HepG2 (cell line): Measurements from ENCODE around the gene MITF.

ENCODE experiments used
- GLMP ChIP-seq: sonication (generic); formaldehyde crosslinking; IDR thresholded peaks from 2 replicates; pipeline ENCODE4 v1.9.0; 2021; ENCODE audit warnings: missing genetic modification reagents, mild to moderate bottlenecking, borderline replicate concordance
- GMEB2 ChIP-seq: IDR thresholded peaks from 2 replicates; pipeline ENCODE4 v1.6.1; 2016; ENCODE audit warnings: missing biosample characterization, missing genetic modification reagents, low read depth
- ZNF282 ChIP-seq: fragments of 450-650 bp; IDR thresholded peaks from 2 replicates; pipeline ENCODE4 v1.6.1; 2018; ENCODE audit not compliant: partially characterized antibody

DNA sequence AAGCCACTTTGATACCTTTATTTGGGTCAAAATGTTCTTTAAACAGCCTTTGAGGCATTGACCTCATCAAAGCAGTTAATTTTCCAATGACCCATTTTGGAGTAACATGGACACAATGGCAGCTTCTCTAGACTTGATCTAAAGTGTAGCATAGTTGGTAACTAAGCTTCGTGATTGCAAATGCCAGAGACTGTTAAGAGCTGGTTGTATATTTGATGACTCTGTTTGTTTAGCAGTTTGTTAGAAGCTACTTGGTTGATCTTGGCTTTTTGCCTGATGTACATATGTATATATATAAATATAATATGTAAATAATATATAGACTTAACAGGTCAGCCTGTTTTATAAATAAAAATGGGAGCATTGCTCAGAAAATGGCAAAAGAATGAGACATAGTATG, 68.4 kb downstream of the MITF start:
- TF ChIP-seq GMEB2 (CRISPR knock-in tag), result no peak
- no peak for TF ChIP-seq ZNF282
- TF ChIP-seq GLMP (CRISPR knock-in tag), result no peak
